GM23248 (cell line): ENCODE data around the gene NID2. TPM values are rescaled to one million over a fixed set of nuclear protein-coding genes. Genes with fewer than 3 reads are reported as not detected.

Experiments used
- DNase-seq: peaks from one replicate; pipeline ENCODE4 v3.0.0-alpha.2; 2015
- H2AFZ ChIP-seq: fragments of 200-600 bp; sonication (generic); 2 replicates; pipeline ENCODE4 v1.6.1; 2016; ENCODE audit warnings: antibody characterized with exemption
- H3F3A ChIP-seq: fragments of 200-600 bp; sonication (generic); 2 replicates; pipeline ENCODE4 v1.6.1; 2016; ENCODE audit warnings: mild to moderate bottlenecking, antibody characterized with exemption, mixed run types; ENCODE audit not compliant: insufficient read depth
- H3K27ac ChIP-seq: fragments of 200-600 bp; sonication (generic); 2 replicates; pipeline ENCODE4 v1.5.1; 2016; ENCODE audit warnings: mild to moderate bottlenecking
- H3K27me3 ChIP-seq: fragments of 200-600 bp; sonication (generic); replicated peaks from 2 replicates; pipeline ENCODE4 v1.6.1; 2016; ENCODE audit warnings: mild to moderate bottlenecking; ENCODE audit not compliant: insufficient read depth
- H3K36me3 ChIP-seq: fragments of 200-600 bp; sonication (generic); 2 replicates; pipeline ENCODE4 v1.6.1; 2016; ENCODE audit warnings: low read depth, mild to moderate bottlenecking
- H3K4me1 ChIP-seq: fragments of 200-600 bp; sonication (generic); 2 replicates; pipeline ENCODE4 v1.6.1; 2016; ENCODE audit warnings: mild to moderate bottlenecking; ENCODE audit not compliant: insufficient read depth
- H3K4me2 ChIP-seq: fragments of 200-600 bp; sonication (generic); one replicate; pipeline ENCODE4 v1.6.1; 2016; ENCODE audit warnings: mild to moderate bottlenecking; ENCODE audit not compliant: unreplicated experiment
- H3K4me3 ChIP-seq: fragments of 200-600 bp; sonication (generic); 2 replicates; pipeline ENCODE4 v1.5.1; 2016; ENCODE audit warnings: mild to moderate bottlenecking
- H3K79me2 ChIP-seq: fragments of 200-600 bp; sonication (generic); 2 replicates; pipeline ENCODE4 v1.6.1; 2016; ENCODE audit warnings: mild to moderate bottlenecking; ENCODE audit not compliant: insufficient read depth
- H3K9ac ChIP-seq: fragments of 200-600 bp; sonication (generic); 2 replicates; pipeline ENCODE4 v1.6.1; 2016; ENCODE audit warnings: mild to moderate bottlenecking
- H3K9me2 ChIP-seq: fragments of 200-600 bp; sonication (generic); 2 replicates; pipeline ENCODE4 v1.6.1; 2016; ENCODE audit warnings: mixed run types, mild to moderate bottlenecking, moderate library complexity; ENCODE audit not compliant: insufficient read depth
- H3K9me3 ChIP-seq: fragments of 200-600 bp; sonication (generic); one replicate; pipeline ENCODE4 v1.6.1; 2017; ENCODE audit warnings: low read depth
- H4K20me1 ChIP-seq: fragments of 200-600 bp; sonication (generic); 2 replicates; pipeline ENCODE4 v1.6.0; 2016; ENCODE audit not compliant: insufficient read depth
- EZH2 ChIP-seq: fragments of 200-600 bp; sonication (generic); IDR thresholded peaks from 2 replicates; pipeline ENCODE4 v1.6.1; 2018; ENCODE audit warnings: antibody characterized with exemption, mild to moderate bottlenecking; ENCODE audit not compliant: insufficient read depth, poor library complexity, severe bottlenecking
- EZH2phosphoT487 ChIP-seq: fragments of 200-600 bp; sonication (generic); IDR thresholded peaks from 2 replicates; pipeline ENCODE4 v1.6.1; 2018; ENCODE audit warnings: antibody characterized with exemption, moderate library complexity, mild to moderate bottlenecking, low read depth; ENCODE audit not compliant: insufficient read depth
- WGBS, 2 experiments: methylation state at CpG; one replicate each; pipeline ENCODE4 v1.1.6; 2015 to 2017; ENCODE audit warnings: low lambda C conversion rate in 2 of 2, low coverage in 1 of 2; ENCODE audit errors: missing lambda C conversion rate in 2 of 2; 5-methylcytosine and 5-hydroxymethylcytosine counted together
- in situ Hi-C: fragments of 300-500 bp; cut with MboI; formaldehyde crosslinking; loops from 2 replicates; pipeline ENCODE4 v1.15.0; 2020
- polyA plus RNA-seq: library from polyadenylated mRNA; unstranded; fragments of >200 nt; fragmentation: Nextera tagmentation; extraction: Ambion mirVana; gene quantifications from 2 replicates; pipeline ENCODE4 v1.2.1, GENCODE V29; 2016
- total RNA-seq: library from RNA; depleted of rRNA; stranded (reverse); fragments of >200 nt; shearing (Covaris generic); gene quantifications from 2 replicates; pipeline ENCODE4 v1.2.3, GENCODE V29; 2014

NID2 gene
- total and polyA plus RNA-seq, 2 experiments from 2014 or later = 39.8 to 59.8 TPM

DNA sequence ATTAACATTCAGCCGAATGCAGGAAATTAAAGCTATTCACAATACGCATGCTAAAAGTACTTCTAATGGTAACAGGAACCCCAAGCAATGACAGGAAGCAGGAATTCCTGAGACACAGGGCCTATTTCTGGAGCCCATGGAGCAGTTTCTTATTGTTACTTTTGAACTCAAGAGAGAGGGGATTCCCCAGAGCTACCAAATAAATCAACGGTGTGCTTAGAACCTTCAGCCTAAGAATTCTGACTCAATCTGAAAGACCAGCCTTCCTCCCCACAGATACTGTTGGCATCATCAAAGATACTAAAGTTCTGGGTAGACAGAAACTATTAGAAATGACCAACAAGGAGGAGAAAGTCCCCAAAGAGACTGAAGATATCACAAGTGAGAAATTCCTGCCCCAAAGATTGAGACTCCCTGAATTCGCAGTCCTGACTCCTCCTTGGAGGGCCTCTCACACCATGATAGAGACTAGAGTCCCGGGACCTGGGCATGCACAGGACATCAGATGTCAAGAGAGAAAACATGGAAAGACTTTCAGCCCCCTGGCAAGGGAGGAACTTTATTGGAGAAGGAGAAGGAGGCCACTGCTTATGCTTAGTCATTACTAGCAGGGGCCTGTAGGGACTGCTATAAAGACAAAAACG, 46.8 kb downstream of the NID2 start:
- Histone ChIP-seq H3K9me3 (no peaks in the 10 kb centered on the region), H3K27ac (no peak overlapping the region), H3K9me2 (no peaks in the 10 kb centered on the region), H3K9ac (no peak overlapping the region), H3K36me3 (no peaks in the 10 kb centered on the region), H3K4me2 (no peak overlapping the region), H3F3A (peaks cover 29% of the 10 kb centered on the region), H2AFZ (no peak overlapping the region), H3K27me3 (no peaks in the 10 kb centered on the region), H3K4me1 (peaks cover 31% of the 10 kb centered on the region), H3K4me3 (no peak overlapping the region), H4K20me1 (no peaks in the 10 kb centered on the region), H3K79me2 (no peaks in the 10 kb centered on the region)
- TF ChIP-seq EZH2phosphoT487 = no peak
- TF ChIP-seq EZH2 = no peak
- DNase-seq = no peak
- WGBS, 2 experiments = 93% methylated on average over 6 of the region's 6 CpGs
- in situ Hi-C loops = no loop called here

- Histone ChIP-seq H3K27ac (no peak overlapping the region), H3K36me3 (no peaks in the 10 kb centered on the region), H3K4me2 (no peak overlapping the region), H3F3A (peaks cover 28% of the 10 kb centered on the region), H4K20me1 (no peaks in the 10 kb centered on the region), H3K27me3 (no peaks in the 10 kb centered on the region), H3K79me2 (no peaks in the 10 kb centered on the region), H3K9ac (no peak overlapping the region), H3K9me2 (no peaks in the 10 kb centered on the region), H3K9me3 (no peaks in the 10 kb centered on the region), H3K4me1 (peaks cover 31% of the 10 kb centered on the region), H2AFZ (no peak overlapping the region), H3K4me3 (no peak overlapping the region)
- WGBS, 2 experiments = 94 to 96% methylated on average over 7 of the region's 7 CpGs
- no peak for DNase-seq
- no peak for TF ChIP-seq EZH2phosphoT487
- TF ChIP-seq EZH2 = no peak
- in situ Hi-C loops = no loop called here
These were observed 47.8 kb downstream of the NID2 start for GRCh38 chr14:52020866-52021717.

GRCh38 chr14:52020161-52020714, 48.6 kb downstream of the NID2 start:
- Histone ChIP-seq H3K9ac (no peak overlapping the region), H2AFZ (no peak overlapping the region), H3K4me1 (peaks cover 23% of the 10 kb centered on the region), H3K27me3 (no peaks in the 10 kb centered on the region), H3K9me2 (no peaks in the 10 kb centered on the region), H3F3A (peaks cover 21% of the 10 kb centered on the region), H3K36me3 (no peaks in the 10 kb centered on the region), H3K4me2 (no peak overlapping the region), H3K4me3 (no peak overlapping the region), H3K79me2 (no peaks in the 10 kb centered on the region), H3K27ac (no peak overlapping the region), H3K9me3 (no peaks in the 10 kb centered on the region), H4K20me1 (no peaks in the 10 kb centered on the region)
- in situ Hi-C loops = no loop called here
- TF ChIP-seq EZH2 (no peak), EZH2phosphoT487 (no peak)
- DNase-seq = no peak
- 85 to 93% methylated on average over 5 of the region's 5 CpGs for whole genome bisulfite sequencing, 2 experiments

- Histone ChIP-seq H3K79me2 (no peaks in the 10 kb centered on the region), H3K27ac (no peak overlapping the region), H3K36me3 (no peaks in the 10 kb centered on the region), H3K4me3 (no peak overlapping the region), H3K9ac (no peak overlapping the region), H2AFZ (no peak overlapping the region), H3K9me2 (no peaks in the 10 kb centered on the region), H3F3A (peaks cover 9% of the 10 kb centered on the region), H3K4me1 (peaks cover 11% of the 10 kb centered on the region), H4K20me1 (no peaks in the 10 kb centered on the region), H3K9me3 (no peaks in the 10 kb centered on the region), H3K4me2 (no peak overlapping the region), H3K27me3 (no peaks in the 10 kb centered on the region)
- TF ChIP-seq EZH2phosphoT487 = no peak
- no peak for TF ChIP-seq EZH2
- 93 to 95% methylated on average over 8 of the region's 8 CpGs for WGBS, 2 experiments
- DNase-seq = no peak
- in situ Hi-C loops = no loop called here
These were observed 49.9 kb downstream of the NID2 start for GRCh38 chr14:52018970-52019369.
